Stimulated activated CD4-positive, alpha-beta T cell treated with anti-CD3 and anti-CD28 coated beads, Interleukin-1b, Interleukin-23, amount 100 ng/mL, for 4 hours (primary cell): Measurements from ENCODE around the gene KLF4.
A peak's percentile ranks its signal among the peaks of the same experiment; 100 is the strongest.
"Not testable (repeated sequence)": the region's sequence is repeated elsewhere in the genome, so short reads cannot be mapped to it uniquely, and the experiment has no call there.

Experiments
- DNase-seq, 2 donors: peaks; one replicate each; pipeline ENCODE4 v3.0.0-alpha.2; 2020; ENCODE audit warnings: low read depth in 2 of 2

The KLF4 gene

GRCh38 chr9:107489687-107490605 is at the start of gene KLF4:
Gene KLF4, minus strand, starts transcription at chr9:107489769. Its CDS starts 597 bp downstream, at chr9:107489172.
- peak; percentile 38 to 51 for DNase-seq

- no peak for DNase-seq
Measured at GRCh38 chr9:107536462-107536861, 46.9 kb upstream of the KLF4 start.

- no peak for DNase-seq
Measured at GRCh38 chr9:107534510-107535078, 45.0 kb upstream of the KLF4 start.

- no peak for DNase-seq
Measured at GRCh38 chr9:107530679-107531078, 41.1 kb upstream of the KLF4 start.

GRCh38 chr9:107528686-107529085 is 39.1 kb upstream of the KLF4 start:
- no peak for DNase-seq

GRCh38 chr9:107523539-107523938 is 34.0 kb upstream of the KLF4 start:
- DNase-seq = no peak

GRCh38 chr9:107520186-107520585 is 30.6 kb upstream of the KLF4 start:
- no peak for DNase-seq

GRCh38 chr9:107518037-107518807 is 28.7 kb upstream of the KLF4 start:
- DNase-seq = no peak

GRCh38 chr9:107513464-107514100 is 24.0 kb upstream of the KLF4 start:
- DNase-seq = no peak

GRCh38 chr9:107504585-107505455 is 15.3 kb upstream of the KLF4 start:
- no peak for DNase-seq

GRCh38 chr9:107502464-107502863 is 12.9 kb upstream of the KLF4 start:
- no peak for DNase-seq

- DNase-seq = not testable (repeated sequence)
Measured at GRCh38 chr9:107500421-107501200, 11.0 kb upstream of the KLF4 start.

GRCh38 chr9:107496976-107497375 is 7.4 kb upstream of the KLF4 start:
- no peak for DNase-seq

- no peak for DNase-seq
Measured at GRCh38 chr9:107492381-107492970, 2.9 kb upstream of the KLF4 start.

- no peak for DNase-seq
Measured at GRCh38 chr9:107491081-107492053, 1.8 kb upstream of the KLF4 start.

GRCh38 chr9:107490606-107490970 is 1.0 kb upstream of the KLF4 start:
- DNase-seq = not testable (repeated sequence)

- DNase-seq = no peak
Measured at GRCh38 chr9:107489144-107489673, 360 bp downstream of the KLF4 start.
